Skin epidermis (tissue), 12 donors: ENCODE measurements around the gene SIRT1.
A peak's percentile ranks its signal among the peaks of the same experiment; 100 is the strongest.
"Not testable (repeated sequence)": the region's sequence is repeated elsewhere in the genome, so short reads cannot be mapped to it uniquely, and the experiment has no call there.

ENCODE experiments used
- H3K27ac ChIP-seq, 21 experiments: fragments of 200-600 bp; sonication (generic) in 11 of 21; one replicate each; pipeline ENCODE4 v1.5.0; 2020; ENCODE audit warnings: mild to moderate bottlenecking in 3 of 21, inconsistent platforms in 2 of 21, moderate library complexity in 2 of 21
- H3K4me3 ChIP-seq, 7 experiments: fragments of 200-600 bp; sonication (generic) in 2 of 7; one replicate each; pipeline ENCODE4 v1.5.0; 2020; ENCODE audit warnings: inconsistent platforms in 2 of 7, mild to moderate bottlenecking in 2 of 7, moderate library complexity in 1 of 7

Gene SIRT1

DNA sequence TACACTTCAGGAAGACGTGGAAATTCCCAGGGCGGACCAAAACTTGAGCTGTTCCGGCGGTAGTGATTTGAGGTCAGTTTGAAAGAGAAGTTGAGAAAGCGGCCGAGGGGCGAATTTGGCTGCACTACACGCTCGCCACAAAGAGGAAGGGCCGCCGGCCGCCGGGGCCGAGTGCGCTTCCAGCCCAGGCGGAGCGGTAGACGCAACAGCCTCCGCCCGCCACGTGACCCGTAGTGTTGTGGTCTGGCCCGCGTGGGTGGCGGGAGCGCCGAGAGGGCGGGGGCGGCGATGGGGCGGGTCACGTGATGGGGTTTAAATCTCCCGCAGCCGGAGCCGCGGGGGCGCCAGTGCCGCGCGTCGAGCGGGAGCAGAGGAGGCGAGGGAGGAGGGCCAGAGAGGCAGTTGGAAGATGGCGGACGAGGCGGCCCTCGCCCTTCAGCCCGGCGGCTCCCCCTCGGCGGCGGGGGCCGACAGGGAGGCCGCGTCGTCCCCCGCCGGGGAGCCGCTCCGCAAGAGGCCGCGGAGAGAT, at the start of gene SIRT1:
Gene SIRT1 (plus strand): TSS at position 344 of the 529 bp plus-strand sequence. CDS start 66 bp downstream, at position 410.
- H3K27ac ChIP-seq = peak within 1 kb of the TSS; percentile 81 to 99 (median 94)
- peak within 1 kb of the TSS; percentile 56 to 89 (median 82) for H3K4me3 ChIP-seq

DNA sequence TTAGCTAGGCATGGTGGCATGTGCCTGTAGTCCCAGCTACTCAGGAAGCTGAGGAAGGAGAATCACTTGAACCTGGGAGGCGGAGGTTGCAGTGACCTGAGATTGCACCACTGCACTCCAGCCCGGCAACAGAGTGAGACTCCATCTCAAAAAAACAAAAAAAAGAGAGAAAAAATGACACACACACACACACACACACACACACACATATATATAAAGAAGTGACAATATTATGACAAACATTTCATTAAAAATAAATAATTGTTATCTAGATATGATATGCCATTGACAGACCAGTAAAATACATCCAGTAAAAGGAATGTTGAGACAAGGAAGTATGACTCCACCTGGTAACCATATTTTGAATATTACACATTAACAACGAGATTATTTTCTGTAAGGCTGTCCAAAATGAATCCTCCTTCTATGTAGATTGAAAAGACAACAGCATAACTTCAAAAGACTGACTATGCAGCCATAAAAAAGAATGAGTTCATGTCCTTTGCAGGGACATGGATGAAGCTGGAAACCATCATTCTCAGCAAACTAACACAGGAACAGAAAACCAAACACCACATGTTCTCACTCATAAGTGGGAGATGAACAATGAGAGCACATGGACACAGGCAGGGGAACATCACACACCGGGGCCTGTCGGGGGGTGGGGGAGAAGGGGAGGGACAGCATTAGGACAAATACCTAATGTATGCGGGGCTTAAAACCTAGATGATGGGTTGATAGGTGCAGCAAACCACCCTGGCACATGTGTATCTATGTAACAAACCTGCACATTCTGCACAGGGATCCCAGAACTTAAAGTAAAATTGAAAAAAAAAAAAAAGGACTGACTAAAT, 48.7 kb upstream of the SIRT1 start:
- H3K27ac ChIP-seq, H3K4me3 ChIP-seq: not testable (repeated sequence)

DNA sequence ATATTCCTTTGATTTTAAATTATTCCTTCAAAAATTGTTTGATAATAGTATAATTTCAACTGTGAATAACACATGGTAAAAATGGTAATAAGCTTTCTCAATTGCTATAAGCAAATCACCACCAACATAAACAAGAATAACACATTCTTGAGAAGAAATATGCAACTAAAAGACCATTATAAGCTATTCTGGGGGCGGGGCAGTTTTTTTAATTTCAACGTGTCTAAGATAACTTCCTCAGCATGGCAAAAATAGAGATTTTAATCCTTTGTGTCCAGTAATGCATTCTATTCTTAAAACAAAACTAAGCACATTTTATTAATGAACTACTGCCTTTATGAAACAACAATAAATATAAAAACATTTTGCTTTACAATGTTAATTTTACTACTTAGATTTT, 48.0 kb upstream of the SIRT1 start:
- Histone ChIP-seq H3K27ac (no peak overlapping the region), H3K4me3 (no peak overlapping the region)

DNA sequence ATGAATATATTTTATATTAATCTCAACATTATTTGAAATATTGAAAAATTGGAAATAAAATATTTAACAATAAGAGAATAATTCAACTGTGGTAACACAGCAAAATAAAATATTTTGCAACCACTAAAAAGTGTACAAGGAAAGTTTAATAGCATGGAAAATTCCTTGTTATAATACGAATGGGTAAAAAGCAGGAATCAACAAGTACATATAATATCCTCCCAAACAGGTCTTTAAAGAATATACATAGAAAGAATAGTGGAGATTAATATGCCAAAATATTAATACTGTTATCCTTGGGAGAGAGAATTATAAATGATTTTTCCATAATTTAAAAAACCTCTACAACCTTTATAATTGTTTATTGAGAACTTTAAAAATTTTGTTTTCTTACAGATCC, 47.5 kb upstream of the SIRT1 start:
- H3K27ac ChIP-seq = no peak overlapping the region
- H3K4me3 ChIP-seq = no peak overlapping the region

DNA sequence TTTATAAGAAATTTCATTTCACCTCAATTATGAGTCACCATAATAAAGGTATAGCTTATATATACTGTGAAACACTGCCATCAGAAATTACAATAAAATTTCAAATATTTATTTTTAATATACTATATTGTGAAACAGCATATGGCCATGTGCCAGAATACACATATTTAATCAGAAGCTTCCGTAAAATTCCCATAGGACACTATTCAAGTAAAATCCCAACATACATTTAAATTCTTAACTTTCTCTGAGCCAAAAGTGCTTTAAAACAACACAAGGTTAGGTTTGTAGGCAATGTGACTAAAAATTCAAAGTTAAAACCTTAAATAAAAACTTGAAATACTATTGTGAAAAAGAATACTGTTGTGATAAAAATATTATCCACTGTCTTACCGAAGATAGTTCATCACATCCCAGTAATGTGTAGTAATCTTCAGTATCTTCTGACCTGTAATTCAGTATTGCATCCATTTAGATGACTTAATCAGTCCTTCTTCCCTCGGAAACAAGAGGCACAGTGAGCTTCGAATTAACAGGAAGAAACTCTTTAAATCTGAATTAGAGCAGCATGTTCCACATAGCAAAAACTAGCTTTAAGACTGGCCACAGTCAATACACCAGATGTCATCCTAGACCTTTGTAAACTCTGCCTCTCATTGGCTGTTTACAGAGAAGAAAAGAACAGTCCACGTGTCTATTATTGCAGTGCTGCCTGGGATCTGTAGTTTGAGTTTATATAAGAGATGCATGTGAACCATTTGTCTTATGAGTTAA, 46.7 kb upstream of the SIRT1 start, which contains the start of gene DNAJC12:
Gene DNAJC12 (minus strand): TSS at position 648 of the 774 bp plus-strand sequence. CDS start 177 bp downstream, at position 471.
- H3K4me3 ChIP-seq = no peak within 1 kb of the TSS
- H3K27ac ChIP-seq = no peak within 1 kb of the TSS

DNA sequence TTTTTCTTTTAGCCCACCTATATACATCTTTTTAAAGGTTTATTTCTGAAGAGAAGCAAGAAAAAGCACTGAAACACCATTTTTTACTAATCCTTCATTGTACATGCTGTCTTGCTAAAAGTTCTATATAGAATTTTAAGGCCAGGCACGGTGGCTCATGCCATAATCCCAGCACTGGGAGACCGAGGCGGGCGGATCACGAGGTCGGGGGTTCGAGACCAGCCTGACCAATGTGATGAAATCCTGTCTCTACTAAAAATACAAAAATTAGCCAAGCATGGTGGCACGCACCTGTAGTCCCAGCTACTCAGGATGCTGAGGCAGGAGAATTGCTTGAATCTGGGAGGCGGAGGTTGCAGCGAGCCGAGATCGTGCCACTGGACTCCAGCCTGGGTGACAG, 44.9 kb upstream of the SIRT1 start:
- not testable (repeated sequence) for H3K4me3 ChIP-seq, H3K27ac ChIP-seq

DNA sequence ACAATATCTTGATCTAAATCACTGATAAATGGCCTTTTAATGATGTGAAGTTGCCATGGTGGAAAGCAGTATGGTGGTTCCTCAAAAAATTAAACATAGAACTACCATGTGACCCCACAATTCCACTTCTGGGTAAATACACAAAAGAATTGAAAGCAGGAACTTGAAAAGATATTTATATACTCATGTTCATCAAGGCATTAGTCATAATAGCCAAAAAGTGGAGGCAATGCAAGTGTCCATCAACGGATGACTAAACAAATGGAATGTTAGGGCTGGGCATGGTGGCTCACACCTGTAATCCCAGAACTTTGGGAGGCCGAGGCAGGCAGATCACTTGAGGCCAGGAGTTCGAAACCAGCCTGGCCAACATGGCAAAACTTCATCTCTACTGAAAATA, 44.5 kb upstream of the SIRT1 start:
- no peak overlapping the region for H3K27ac ChIP-seq
- no peak overlapping the region for H3K4me3 ChIP-seq

DNA sequence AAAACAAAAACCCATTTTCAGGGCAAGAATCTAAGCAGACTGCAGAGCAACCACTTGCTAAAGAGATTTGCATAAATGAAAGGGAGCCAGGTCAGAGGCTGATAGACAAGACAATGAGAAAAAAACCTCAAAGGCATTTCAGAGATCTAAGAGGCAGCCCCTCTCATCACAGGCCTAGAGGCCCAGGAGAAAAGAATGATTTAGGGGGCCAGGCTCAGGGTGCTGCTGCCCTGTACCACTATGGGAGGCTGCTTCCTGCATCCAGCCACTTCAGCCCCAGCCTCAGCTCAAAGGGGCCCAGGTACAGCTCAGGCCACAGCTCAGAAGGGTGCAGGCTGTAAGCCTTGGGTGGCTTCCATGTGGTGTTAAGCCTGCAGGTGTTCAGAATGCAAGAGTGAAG, 42.7 kb upstream of the SIRT1 start:
- Histone ChIP-seq H3K4me3 (no peak overlapping the region), H3K27ac (no peak overlapping the region)

DNA sequence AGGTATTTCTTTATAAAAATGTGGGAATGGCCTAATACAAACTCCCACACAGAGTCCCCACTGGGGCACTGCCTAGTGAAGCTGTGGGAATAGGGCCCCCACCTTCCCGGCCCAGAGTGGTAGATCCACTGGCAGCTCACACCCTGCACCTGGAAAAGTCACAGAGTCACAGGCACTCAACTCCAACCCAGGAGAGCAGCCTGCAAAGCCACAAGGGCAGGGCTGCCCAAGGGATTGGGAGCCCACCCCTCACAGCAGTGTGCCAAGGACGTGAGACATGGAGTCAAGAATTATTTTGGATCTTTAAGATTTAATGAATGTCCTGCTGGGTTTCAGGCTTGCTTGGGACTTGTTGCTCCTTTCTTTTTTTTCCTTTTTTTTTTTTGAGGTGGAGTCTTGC, 41.2 kb upstream of the SIRT1 start:
- Histone ChIP-seq H3K4me3 (no peak overlapping the region), H3K27ac (no peak overlapping the region)

DNA sequence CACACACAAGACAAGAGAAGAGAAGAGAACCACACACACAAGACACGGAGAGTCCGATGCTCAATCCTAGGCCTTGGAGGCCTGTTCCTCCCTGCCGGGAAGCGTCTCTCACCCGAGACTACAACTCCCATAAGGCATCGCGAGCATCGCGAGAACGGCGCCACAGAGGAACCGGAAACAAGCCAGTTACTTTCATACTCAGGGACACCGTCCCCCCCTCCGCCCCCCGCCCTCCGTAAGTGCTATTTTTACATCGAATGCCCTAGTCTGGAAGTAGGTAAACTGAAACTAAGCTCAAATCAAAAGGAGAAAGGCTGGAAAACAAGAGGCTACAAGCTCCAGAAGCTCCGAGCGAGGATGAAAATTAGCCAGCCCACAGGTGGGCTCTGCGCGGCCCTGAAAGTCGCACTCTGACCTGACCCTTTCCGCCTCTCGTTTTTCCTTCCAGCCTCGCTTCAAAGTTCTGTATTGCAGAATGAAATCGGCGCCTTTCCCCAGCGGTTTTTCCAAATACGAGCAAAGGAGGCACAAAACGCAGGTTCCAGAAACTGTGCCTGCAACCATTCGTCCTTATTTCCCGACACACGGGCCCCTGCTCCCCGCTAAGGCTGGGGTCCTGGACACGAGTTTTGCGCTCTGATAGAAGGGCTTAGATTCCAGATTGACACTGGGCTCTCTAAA, 35.0 kb upstream of the SIRT1 start:
- H3K27ac ChIP-seq = peak overlapping the region in 20 of 21 experiments; percentile 52 to 96 (median 92)
- H3K4me3 ChIP-seq = peak overlapping the region; percentile 46 to 83 (median 68)

DNA sequence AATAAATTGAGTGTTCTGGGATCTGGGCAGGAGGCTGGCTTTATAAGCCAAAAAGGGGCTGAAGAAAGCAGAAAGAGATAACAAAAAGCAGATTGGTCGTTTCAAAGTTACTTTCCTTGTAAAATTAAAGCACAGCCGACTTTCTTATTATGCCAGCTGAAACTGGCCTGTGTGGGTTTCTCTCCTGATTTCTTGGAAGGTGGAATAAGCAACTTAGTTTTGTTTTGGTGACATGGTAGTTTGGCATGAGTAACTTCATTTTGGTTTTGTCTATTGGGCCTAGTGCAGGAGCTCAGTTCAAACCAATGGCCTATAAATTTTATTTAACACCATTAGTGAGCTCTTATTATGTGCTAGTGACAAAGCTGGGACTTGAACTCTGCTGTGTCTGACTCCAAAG, 33.3 kb upstream of the SIRT1 start:
- Histone ChIP-seq H3K4me3 (no peak overlapping the region), H3K27ac (no peak overlapping the region)

DNA sequence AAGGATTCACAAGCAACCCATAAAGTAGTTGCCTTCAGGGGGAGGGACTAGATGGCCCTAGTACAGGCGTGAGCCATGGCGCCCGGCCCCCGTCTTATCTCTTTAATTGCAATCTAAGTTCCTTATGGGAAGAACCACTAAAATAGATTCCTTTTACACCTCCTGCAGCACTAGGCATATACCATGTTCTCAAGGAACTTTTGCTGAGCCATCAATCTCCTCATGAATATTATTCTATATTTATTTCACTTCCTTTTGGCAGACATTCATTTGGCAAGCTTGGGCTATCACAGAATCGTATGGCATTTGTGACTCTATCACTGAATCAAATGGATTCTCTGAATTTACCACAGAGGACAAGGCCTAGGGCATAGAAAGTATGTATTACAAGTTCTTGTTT, 31.7 kb upstream of the SIRT1 start:
- Histone ChIP-seq H3K27ac (no peak overlapping the region), H3K4me3 (no peak overlapping the region)

DNA sequence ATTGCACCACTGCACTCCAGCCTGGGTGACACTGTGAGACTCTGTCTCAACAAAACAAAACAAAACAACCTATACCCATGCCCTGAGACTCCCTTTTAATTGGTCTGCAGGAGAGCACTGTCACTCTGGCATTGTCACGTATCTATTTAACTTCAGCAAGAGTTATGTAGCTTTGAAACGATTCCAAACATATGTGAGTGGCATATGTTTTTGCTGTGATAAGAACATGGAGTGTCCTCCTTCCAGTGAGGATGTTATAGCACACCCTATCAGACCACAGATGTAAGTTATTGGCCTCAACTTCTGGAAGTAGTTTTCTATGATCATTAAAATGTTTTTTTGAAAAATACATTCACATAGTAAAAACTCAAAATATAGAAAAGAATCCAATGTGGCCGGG, 30.9 kb upstream of the SIRT1 start:
- Histone ChIP-seq H3K4me3 (no peak overlapping the region), H3K27ac (no peak overlapping the region)

DNA sequence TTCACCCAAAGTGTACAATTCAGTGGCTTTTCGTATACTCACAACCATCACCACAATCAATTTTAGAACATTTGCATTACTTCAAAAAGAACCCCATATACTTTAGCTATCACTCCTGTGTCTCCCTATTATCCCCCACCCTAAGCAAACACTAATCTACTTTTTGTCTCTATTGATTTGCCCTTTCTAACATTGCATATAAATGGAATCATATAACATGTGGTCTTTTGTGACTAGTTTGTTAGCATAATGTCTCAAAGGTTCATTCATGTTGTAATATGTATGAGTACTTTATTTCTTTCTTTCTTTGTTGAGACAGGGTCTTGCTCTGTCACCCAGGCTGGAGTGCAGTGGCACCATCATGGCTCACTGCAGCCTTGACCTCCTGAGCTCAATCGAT, 25.5 kb upstream of the SIRT1 start:
- Histone ChIP-seq H3K27ac (no peak overlapping the region), H3K4me3 (no peak overlapping the region)

DNA sequence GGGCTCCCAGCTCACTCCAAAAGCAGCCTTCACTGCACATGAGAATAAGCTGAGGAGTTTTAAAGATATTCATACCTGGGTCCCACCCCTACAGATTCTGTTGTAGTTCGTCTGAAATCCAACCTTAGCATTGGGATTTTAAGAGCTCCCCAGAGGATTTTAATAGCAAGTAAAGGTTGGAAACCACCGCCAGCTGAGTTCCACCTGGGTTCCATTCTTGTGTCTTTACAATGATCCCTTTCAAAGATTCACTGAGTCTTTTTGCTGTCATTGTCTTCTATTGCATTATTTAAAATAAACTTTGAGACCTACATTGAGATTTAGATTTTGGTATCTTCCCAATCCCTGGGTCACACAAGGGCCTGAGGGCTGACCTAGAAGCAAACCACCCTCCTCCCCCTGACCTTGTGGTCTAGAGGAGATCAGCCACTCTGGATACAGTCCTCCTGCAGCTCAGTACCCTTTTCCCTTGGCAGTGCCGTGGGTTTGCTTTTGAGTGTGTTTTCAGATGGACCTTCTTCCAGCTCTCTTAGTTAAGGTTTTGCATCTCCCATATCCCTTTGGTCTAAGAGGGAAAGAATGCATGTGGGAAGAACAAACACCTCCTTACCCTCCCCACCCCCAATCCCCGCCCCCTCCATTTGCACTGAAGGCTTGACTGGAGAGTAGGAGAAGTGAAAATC, 22.6 kb upstream of the SIRT1 start:
- Histone ChIP-seq H3K27ac (no peak overlapping the region), H3K4me3 (no peak overlapping the region)

DNA sequence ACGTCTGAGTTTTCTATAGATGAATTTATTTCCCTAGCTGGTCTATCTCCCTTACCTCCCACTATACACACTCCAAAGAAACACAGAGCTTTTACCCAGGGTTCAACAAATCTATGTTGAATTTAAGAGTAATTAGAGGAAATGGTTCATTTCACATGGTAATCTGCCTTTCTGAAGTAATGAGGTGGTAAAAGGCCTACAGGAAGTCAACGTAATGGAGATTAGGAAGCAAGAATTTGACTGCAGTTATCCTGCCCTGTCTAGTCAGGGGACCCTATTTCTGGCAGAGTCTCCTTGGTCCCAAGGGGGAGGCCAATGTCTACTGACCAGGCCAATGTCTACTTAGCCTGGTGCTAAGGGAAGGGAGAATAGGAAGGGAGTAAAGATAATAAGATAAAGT, 21.4 kb upstream of the SIRT1 start:
- H3K4me3 ChIP-seq = no peak overlapping the region

DNA sequence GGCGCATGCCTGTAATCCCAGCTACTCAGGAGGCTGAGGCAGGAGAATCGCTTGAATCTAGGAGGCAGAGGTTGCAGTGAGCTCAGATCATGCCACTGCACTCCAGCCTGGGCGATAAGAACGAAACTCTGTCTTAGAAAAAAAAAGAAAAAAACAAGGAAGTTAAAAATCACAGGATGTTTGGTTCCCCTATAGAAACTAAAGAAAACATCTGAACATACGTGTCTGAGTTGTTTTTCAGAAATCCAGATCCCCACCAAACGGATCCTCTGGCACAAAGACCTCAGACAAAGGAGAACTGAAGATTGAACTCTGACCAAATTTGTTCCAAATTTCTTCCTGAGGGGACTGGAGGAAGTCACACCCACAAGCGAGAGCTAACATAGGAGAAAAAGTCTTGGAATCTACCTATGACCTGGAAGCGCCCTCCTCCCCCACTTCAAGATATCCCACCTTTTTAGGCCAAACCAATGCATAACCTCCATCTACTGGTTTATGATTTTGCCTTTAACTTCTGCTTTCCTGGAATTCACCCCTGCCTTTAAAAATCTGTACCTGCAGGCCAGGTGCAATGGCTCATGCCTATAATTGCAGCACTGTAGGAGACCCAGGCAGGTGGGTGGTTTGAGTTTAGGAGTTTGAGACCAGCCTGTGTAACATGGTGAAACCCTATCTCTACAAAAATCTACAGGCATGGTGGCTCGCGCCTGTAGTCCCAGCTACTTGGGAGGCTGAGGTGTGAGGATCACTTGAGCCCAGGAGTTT, 19.7 kb upstream of the SIRT1 start:
- peak overlapping the region in 1 of 21 experiments; percentile 29 for H3K27ac ChIP-seq
- H3K4me3 ChIP-seq = no peak overlapping the region

More for the DNA sequence above, 21.4 kb upstream of the SIRT1 start:
- H3K27ac ChIP-seq = no peak overlapping the region

DNA sequence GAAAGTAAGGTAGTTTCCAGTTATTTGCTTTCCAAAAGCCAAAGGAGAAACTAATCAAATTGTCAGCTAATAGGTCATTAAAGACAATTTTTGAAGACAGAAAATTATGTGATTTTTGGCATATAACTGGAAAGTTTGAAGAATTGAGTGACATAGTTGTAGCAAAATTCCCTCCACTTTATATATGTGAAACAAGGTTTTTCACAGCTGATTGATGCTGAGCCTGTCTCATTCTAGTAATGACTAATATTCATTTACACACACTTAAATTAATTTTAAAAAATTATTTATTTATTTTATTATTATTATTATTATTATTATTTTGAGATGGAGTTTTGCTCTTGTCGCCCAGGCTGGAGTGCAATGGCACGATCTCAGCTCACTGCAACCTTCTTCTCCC, 16.3 kb upstream of the SIRT1 start:
- no peak overlapping the region for H3K27ac ChIP-seq

DNA sequence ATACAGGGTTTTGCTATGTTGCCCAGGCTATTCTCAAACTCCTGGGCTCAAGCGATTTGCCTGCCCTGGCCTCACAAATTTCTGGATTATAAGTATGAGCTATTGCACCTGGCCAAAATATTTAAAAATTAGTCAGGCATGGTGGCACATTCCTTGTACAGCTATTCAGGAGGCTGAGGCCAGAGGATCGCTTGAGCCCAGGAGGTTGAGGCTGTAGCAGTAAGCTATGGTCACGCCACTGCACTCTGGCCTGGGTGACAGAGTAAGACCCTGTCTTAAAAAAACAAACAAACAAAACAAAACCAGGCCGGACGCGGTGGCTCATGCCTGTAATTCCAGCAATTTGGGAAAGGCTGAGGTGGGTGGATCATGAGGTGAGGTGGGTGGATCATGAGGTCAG, 14.5 kb upstream of the SIRT1 start:
- Histone ChIP-seq H3K4me3 (no peak overlapping the region), H3K27ac (no peak overlapping the region)

More for the DNA sequence above, 16.3 kb upstream of the SIRT1 start:
- H3K4me3 ChIP-seq = no peak overlapping the region
